Prostate gland (tissue), 2 donors: ENCODE results near the gene SOBP. TPM values are rescaled to one million over a fixed set of nuclear protein-coding genes. Genes with fewer than 3 reads are reported as not detected.

Experiments
- DNase-seq: peaks from one replicate; pipeline ENCODE4 v3.0.0-alpha.2; 2019; ENCODE audit warnings: low spot score
- H3K27ac ChIP-seq, 2 donors: fragments of 200-600 bp; sonication (generic); 2 replicates each; pipeline ENCODE4 v1.5.1; 2017 to 2019
- H3K27me3 ChIP-seq: fragments of 200-600 bp; sonication (generic); replicated peaks from 2 replicates; pipeline ENCODE4 v1.5.1; 2019; ENCODE audit not compliant: insufficient read depth
- H3K36me3 ChIP-seq, 2 donors: fragments of 200-600 bp; sonication (generic); 1 replicate in 1 of 2; 2 replicates in 1 of 2; pipeline versions ENCODE4 v1.5.1 to v1.8.1; 2017 to 2019
- H3K4me1 ChIP-seq: fragments of 200-600 bp; sonication (generic); replicated peaks from 2 replicates; pipeline ENCODE4 v1.5.1; 2019
- H3K4me3 ChIP-seq, 2 donors: fragments of 200-600 bp; sonication (generic); 2 replicates each; pipeline ENCODE4 v1.5.1; 2017 to 2019
- H3K9me3 ChIP-seq: fragments of 200-600 bp; sonication (generic); 2 replicates; pipeline ENCODE4 v1.5.1; 2017
- CTCF ChIP-seq, 4 experiments: fragments of 200-600 bp in 2 of 4; fragments of 450-650 bp in 2 of 4; sonication (generic) in 2 of 4; IDR thresholded peaks; 1 replicate in 3 of 4; 2 replicates in 1 of 4; pipeline ENCODE4 v1.5.1; 2016 to 2019; ENCODE audit warnings: antibody characterized with exemption in 4 of 4, mild to moderate bottlenecking in 2 of 4, moderate library complexity in 2 of 4
- POLR2A ChIP-seq: fragments of 450-650 bp; IDR thresholded peaks from one replicate; pipeline ENCODE4 v1.6.1; 2016; ENCODE audit warnings: antibody characterized with exemption, mild to moderate bottlenecking
- POLR2AphosphoS5 ChIP-seq: sonication (generic); formaldehyde crosslinking; IDR thresholded peaks from one replicate; pipeline ENCODE4 v1.6.1; 2017; ENCODE audit warnings: antibody characterized with exemption
- WGBS: methylation state at CpG from one replicate; pipeline ENCODE4 v1.1.5; 2018; 5-methylcytosine and 5-hydroxymethylcytosine counted together
- intact Hi-C: fragments of 100-400 bp; cut with DNase I; formaldehyde crosslinking; loops from one replicate; pipeline ENCODE4 v1.14.2; 2022
- total RNA-seq, 2 donors: library from RNA; depleted of rRNA; stranded (reverse); fragments of >200 nt; gene quantifications; one replicate each; pipeline ENCODE4 v1.1.0, GENCODE V29; 2016

SOBP gene
- total RNA-seq, 2 donors from 2014 or later, result 15.8 to 23.3 TPM

GRCh38 chr6:107555449-107555848, 65.5 kb downstream of the SOBP start:
- Histone ChIP-seq H3K36me3 (no peaks in the 10 kb centered on the region), H3K4me1 (no peaks in the 10 kb centered on the region), H3K9me3 (no peaks in the 10 kb centered on the region), H3K27ac (no peak overlapping the region), H3K27me3 (no peaks in the 10 kb centered on the region), H3K4me3 (no peak overlapping the region)
- 88% methylated on average over 7 of the region's 7 CpGs for WGBS
- no peak for DNase-seq
- TF ChIP-seq POLR2AphosphoS5, result no peak
- no peak for TF ChIP-seq POLR2A
- no peak for TF ChIP-seq CTCF (IDR thresholded peaks at IDR 0.05)
- intact Hi-C loops, result no loop called here

GRCh38 chr6:107556082-107556481, 66.2 kb downstream of the SOBP start:
- H3K36me3 ChIP-seq, result no peaks in the 10 kb centered on the region
- no peak overlapping the region for H3K27ac ChIP-seq
- intact Hi-C loops, result no loop called here
- no peaks in the 10 kb centered on the region for H3K9me3 ChIP-seq
- TF ChIP-seq POLR2A (no peak), POLR2AphosphoS5 (no peak), CTCF (IDR thresholded peaks at IDR 0.05) (no peak)
- DNase-seq, result no peak
- H3K4me3 ChIP-seq, result no peak overlapping the region
- H3K4me1 ChIP-seq, result no peaks in the 10 kb centered on the region
- H3K27me3 ChIP-seq, result no peaks in the 10 kb centered on the region

GRCh38 chr6:107557698-107558097, 67.8 kb downstream of the SOBP start:
- no peak for DNase-seq
- TF ChIP-seq POLR2A (no peak), POLR2AphosphoS5 (no peak), CTCF (IDR thresholded peaks at IDR 0.05) (no peak)
- Histone ChIP-seq H3K27ac (no peak overlapping the region), H3K4me1 (no peaks in the 10 kb centered on the region), H3K27me3 (no peaks in the 10 kb centered on the region), H3K36me3 (no peaks in the 10 kb centered on the region), H3K9me3 (no peaks in the 10 kb centered on the region), H3K4me3 (no peak overlapping the region)
- intact Hi-C loops, result no loop called here

GRCh38 chr6:107560657-107561056, 70.7 kb downstream of the SOBP start:
- WGBS, result 68% methylated on average over 4 of the region's 4 CpGs
- Histone ChIP-seq H3K9me3 (no peaks in the 10 kb centered on the region), H3K27me3 (no peaks in the 10 kb centered on the region), H3K4me3 (no peak overlapping the region), H3K4me1 (no peaks in the 10 kb centered on the region), H3K27ac (no peak overlapping the region), H3K36me3 (no peaks in the 10 kb centered on the region)
- intact Hi-C loops, result no loop called here
- no peak for TF ChIP-seq POLR2AphosphoS5
- no peak for TF ChIP-seq CTCF (IDR thresholded peaks at IDR 0.05)
- TF ChIP-seq POLR2A, result no peak
- DNase-seq, result no peak

- Histone ChIP-seq H3K4me3 (no peak overlapping the region), H3K27ac (no peak overlapping the region), H3K4me1 (no peaks in the 10 kb centered on the region), H3K9me3 (no peaks in the 10 kb centered on the region), H3K27me3 (no peaks in the 10 kb centered on the region), H3K36me3 (no peaks in the 10 kb centered on the region)
- DNase-seq, result no peak
- TF ChIP-seq POLR2AphosphoS5 (no peak), CTCF (IDR thresholded peaks at IDR 0.05) (no peak)
- 45% methylated on average over 3 of the region's 3 CpGs for WGBS
- intact Hi-C loops, result no loop called here
Measured at GRCh38 chr6:107561306-107561705, 71.4 kb downstream of the SOBP start.
